HT1080 (cell line): Measurements from ENCODE around the gene LCE2B. TPM values are rescaled to one million over a fixed set of nuclear protein-coding genes. Genes with fewer than 3 reads are reported as not detected.
"Not testable (repeated sequence)": the region's sequence is repeated elsewhere in the genome, so short reads cannot be mapped to it uniquely, and the experiment has no call there.

Source experiments
- DNase-seq: peaks from one replicate; pipeline ENCODE4 v3.0.0-alpha.2; 2015; ENCODE audit warnings: low read depth
- polyA plus RNA-seq, 2 experiments: library from polyadenylated mRNA; depleted of rRNA; stranded (reverse); fragments of >200 nt; gene quantifications; 2 replicates each; pipeline ENCODE4 v1.2.3, GENCODE V29; 2015
- total RNA-seq: library from RNA; depleted of rRNA; stranded (reverse); fragments of >200 nt; shearing (Covaris generic); gene quantifications from 2 replicates; pipeline ENCODE4 v1.2.3, GENCODE V29; 2014; rRNA removed

Gene LCE2B
- not detected in 2 replicates for total RNA-seq
- polyA plus RNA-seq (2015; cell fraction: cytosol; rRNA removed), result not detected in 2 replicates
- polyA plus RNA-seq (2015; cell fraction: nucleus; rRNA removed), result not detected in 2 replicates

DNA sequence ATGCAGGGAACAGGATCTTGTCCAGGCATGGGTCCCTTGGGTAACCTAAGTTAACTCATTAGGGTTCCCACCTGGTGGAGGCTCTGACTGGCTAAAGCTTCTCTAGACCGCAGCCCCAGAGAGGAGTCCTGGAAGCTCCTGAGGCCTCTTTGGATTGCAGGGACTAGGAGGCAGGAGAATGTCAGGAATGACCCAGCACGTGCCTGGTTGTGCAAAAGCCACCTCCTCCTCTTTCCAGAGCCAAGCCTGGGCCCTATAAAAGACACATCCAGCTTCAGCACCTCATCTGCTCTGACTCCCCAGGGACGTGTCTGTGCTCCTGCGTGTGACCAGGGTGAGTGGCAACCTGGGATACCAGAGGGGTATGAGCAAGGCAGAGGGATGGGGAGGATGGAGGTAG is at the start of gene LCE2B:
Gene LCE2B, plus strand, starts transcription at position 301 of the 400 bp plus-strand sequence. CDS start 721 bp downstream, outside the sequence.
- DNase-seq, result not testable (repeated sequence)

GRCh38 chr1:152640351-152640750 is 45.6 kb upstream of the LCE2B start:
- DNase-seq, result no peak

DNA sequence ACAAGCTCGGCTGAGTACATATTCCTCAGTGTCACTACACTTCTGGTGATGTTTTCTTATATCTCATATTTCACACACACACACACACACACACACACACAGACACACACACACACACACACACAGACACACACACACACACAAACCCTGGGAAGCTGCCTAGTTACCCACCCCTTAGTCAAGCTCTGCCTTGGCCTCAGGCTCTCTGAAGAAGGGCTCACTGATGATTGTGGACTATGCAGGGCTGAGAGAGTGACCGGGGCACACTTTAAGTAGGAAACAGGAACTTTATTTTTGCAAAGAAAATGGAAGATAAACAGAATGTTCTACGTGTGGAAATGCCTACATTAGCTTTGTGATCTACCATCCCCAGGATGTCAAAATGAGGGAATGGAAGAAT is 42.0 kb upstream of the LCE2B start:
- DNase-seq, result no peak

DNA sequence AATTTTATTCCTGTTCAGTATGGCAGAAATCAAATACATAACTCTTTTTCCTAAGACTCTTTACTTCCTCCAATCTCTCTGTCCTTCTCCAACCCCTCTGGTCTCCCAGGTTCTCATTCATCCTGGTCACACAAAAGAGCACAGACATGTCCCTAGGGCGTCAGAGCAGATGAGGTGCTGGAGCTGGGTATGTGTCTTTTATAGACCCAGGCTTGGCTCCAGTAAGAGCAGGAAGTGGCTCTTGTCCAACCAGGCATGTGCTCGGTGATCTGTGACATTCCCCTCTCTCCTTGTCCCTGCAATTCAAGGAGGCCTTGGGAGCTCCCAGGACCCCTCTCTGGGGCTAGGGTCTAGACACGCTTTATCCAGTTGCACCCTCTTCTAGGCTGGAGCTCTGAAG is 40.8 kb upstream of the LCE2B start:
- no peak for DNase-seq

GRCh38 chr1:152646656-152647055 is 39.3 kb upstream of the LCE2B start:
- no peak for DNase-seq

DNA sequence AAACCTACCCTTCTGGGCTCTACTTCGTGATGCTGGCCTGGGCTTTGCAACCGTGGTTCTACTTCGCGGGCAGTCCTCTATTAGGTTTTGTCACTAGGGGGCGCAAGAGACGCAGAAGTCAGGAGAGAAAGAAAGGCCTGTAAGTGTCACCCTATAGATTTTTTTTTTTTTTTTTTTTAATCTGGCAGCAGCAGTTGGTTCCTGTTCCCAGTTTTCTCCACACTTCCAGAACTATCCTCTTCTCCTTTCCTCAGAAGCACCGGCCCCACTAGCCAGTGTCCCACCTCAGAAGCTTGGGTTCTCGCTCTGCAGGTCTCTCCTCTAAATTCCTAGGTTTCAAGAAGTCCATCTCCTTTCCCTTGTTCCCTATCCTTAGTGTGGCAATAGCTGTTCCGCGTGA is 31.8 kb upstream of the LCE2B start:
- DNase-seq, result peak; percentile 75

DNA sequence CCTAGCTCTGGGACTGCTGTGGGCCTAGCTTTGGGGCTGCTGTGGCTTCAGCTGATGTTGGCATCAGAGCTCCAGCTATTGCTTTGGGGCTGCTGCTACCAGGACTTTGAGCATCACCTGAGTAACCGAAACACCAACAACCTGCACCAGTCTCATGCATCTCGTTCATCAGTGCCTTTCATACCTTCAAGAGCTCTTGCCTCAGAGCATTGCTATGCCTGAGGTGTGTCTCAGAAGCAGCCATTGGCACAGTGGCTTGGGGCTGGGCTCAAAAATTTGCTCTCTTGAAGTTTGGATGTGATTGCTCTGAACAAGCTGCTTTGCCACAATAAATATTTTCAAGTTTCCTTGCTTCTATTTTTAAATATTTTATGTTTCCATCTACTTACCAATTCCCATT is 29.5 kb upstream of the LCE2B start:
- DNase-seq, result no peak

- DNase-seq, result no peak
These were observed 28.2 kb upstream of the LCE2B start for GRCh38 chr1:152657677-152658076.

GRCh38 chr1:152658649-152659048 is 27.3 kb upstream of the LCE2B start:
- no peak for DNase-seq

DNA sequence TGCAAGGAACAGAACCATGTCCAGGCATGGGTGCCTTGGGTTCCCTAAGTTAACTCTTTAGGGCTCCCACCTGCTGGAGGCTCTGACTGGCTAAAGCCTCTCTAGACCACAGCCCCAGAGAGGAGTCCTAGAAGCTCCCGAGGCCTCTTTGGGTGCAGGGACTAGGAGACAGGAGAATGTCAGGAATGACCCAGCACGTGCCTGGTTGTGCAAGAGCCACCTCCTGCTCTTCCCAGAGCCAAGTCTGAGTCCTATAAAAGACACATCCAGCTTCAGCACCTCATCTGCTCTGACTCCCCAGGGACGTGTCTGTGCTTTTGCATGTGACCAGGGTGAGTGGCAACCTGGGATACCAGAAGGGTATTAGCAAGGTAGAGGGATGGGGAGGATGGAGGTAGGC is 22.8 kb upstream of the LCE2B start, which contains the start of gene LCE2D:
Gene LCE2D, plus strand, starts transcription at position 283 of the 400 bp plus-strand sequence. CDS start 726 bp downstream, outside the sequence.
- no peak for DNase-seq

- DNase-seq, result not testable (repeated sequence)
These were observed 19.8 kb upstream of the LCE2B start for GRCh38 chr1:152666171-152666570.

DNA sequence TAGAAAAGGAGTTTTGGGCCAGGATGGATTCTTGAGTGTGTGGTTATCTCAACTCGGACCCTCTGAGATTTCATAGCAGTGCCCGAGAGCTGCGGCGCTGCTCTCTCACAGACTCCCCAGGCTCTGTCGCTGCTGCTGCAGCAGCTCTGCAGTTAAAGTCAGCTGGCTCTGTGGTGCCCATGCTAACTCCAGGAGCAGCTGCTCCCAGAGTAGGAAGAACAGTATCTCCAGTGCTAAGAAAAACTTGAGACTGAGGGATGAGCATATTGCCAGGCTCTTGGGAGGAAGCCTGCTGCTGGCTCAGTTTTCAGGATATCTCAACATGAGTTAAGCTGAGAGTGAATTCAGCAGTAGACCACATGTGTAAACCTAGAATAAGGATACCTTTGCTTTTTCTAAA is 18.3 kb upstream of the LCE2B start:
- no peak for DNase-seq

GRCh38 chr1:152673016-152673415 is 12.9 kb upstream of the LCE2B start:
- peak; percentile 9 for DNase-seq

DNA sequence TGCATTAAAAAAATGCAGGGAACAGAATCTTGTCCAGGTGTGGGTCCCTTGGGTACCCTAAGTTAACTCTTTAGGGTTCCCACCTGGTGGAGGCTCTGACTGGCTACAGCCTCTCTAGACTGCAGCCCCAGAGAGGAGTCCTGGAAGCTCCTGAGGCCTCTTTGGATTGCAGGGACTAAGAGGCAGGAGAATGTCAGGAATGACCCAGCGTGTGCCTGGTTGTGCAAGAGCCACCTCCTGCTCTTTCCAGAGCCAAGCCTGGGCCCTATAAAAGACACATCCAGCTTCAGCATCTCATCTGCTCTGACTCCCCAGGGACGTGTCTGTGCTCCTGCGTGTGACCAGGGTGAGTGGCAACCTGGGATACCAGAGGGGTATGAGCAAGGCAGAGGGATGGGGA is 10.9 kb upstream of the LCE2B start, which contains the start of gene LCE2C:
Gene LCE2C, plus strand, starts transcription at position 297 of the 400 bp plus-strand sequence. CDS start 737 bp downstream, outside the sequence.
- not testable (repeated sequence) for DNase-seq

- no peak for DNase-seq
These were observed 6.5 kb upstream of the LCE2B start for GRCh38 chr1:152679459-152679858.

DNA sequence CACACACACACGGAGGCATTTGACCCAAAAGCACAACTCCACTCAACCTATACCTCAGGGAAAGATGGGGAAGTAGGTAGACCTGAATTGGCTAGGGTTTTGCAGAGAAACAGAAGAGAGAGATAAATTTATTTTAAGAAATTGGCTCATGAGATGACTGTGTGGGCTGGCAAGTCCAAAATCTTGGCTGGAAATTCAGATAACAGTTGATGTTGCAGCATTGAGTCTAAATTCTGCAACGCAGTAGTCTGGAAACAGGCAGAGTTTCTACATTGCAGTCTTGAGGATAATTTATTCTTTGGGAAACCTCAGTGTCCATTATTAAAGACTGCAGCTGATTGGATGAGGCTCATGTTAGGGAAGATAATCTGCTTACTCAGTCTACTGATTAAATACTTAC is 4.3 kb upstream of the LCE2B start:
- DNase-seq, result no peak

- no peak for DNase-seq
These were observed 2.1 kb upstream of the LCE2B start for GRCh38 chr1:152683846-152684245.

DNA sequence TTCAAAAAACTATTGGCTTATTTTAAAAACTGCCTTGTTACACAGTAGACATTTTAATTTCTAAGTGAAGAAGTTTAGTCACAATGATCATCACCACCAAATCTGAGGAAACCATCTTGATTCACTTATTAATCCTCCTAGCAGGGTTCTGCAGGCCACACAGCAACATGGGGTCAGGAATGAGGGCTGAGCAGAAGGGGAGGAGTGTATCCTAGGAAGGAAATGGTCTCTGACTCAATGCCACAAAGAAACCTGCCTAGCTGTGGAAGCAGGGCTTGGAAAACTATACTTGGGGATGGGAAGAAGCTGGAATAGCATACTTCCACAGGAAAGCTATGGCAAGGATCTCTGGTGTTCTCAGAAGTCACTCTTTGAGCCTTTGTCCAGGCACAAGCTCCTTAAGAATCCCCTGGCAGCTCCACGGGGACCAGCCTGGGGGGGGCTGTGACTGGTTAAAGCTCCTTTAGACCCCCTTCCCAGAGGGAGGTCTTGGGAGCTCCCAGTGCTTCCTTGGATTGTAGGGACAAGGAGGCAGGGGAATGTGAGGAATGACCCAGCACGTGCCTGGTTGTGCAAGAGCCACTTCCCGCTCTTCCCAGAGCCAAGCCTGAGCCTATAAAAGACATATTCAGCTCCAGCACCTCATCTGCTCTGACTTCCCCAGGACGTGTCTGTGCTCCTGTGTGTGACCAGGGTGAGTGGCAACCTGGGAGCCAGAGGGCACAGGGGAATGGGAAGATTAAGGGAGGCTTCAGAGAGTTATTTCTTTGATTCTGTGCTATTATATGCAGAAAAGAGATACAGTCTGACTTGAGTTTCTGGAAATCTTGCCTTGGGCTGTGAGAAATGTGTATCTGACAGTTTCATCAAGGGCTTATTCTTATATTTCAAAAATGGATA is 12.0 kb downstream of the LCE2B start, which contains the start of gene LCE2A:
Gene LCE2A, plus strand, starts transcription at position 645 of the 900 bp plus-strand sequence. CDS start 557 bp downstream, outside the sequence.
- peak; percentile 72 for DNase-seq

DNA sequence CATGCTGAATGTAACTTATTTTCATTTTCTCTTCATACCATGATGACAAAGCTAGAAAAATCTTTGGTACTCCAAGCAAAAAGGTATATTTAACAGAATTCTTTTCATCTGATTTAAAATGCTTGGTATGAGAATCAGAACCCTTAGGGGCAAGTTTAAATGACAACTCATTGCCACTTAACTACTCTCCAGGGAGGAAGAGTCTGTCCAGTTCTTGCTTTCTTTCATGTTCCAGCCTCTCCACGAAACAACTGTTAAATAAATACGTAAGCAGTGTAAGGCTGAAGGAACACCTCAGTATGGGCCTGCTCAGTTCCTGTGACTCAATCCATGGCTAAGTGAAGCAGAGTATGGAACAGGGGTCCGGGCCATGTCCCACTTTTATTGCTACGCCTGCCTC is 13.8 kb downstream of the LCE2B start:
- no peak for DNase-seq

GRCh38 chr1:152707860-152708259 is 21.9 kb downstream of the LCE2B start, which contains the start of gene LCE4A:
Gene LCE4A, plus strand, starts transcription at chr1:152708160. Its CDS starts 916 bp downstream, at chr1:152709076.
- no peak for DNase-seq

DNA sequence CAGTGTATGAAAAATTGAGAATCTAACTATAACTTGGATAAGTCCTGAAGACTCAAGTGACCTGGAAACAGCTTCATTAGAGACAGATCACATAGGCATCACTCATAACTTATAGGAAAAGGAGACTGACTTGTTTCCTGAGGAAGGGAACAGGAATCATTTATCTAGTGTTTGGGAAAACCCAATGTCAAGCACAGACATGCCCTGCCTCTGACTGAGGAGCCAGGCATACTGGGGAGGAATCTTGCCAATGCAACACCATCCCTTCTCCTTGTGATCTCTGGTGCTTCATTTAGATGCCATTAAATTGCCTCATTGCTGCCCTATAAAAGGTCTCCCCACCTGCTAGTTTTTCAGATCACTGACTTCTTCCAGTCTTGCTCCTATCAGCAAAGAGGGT is 32.3 kb downstream of the LCE2B start:
- DNase-seq, result no peak

DNA sequence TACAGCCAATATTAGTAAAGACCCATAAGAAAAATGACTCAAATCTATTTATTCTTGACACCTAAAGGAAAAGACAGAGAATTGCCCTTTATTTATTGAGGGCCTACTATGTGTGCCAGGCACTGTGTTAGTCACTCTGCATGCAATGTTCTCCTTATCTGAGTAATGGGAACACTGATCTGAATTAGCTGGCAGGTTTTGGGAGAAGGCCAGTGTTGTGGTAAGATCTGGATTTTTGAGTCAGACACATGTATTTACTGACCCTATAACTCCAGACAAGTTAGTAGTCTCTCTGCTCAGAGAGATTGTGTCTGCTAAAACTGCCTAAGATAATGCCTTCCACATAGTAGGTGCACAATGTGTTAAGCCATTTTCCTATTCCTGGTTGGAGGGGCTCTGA is 39.3 kb downstream of the LCE2B start:
- peak; percentile 29 for DNase-seq
